K562 (cell line): ENCODE measurements around the gene HLCS. TPM values are rescaled to one million over a fixed set of nuclear protein-coding genes. Genes with fewer than 3 reads are reported as not detected.

Source experiments
- ASH1L ChIP-seq: fragments of 450-650 bp; IDR thresholded peaks from 2 replicates; pipeline ENCODE4 v1.6.1; 2018; ENCODE audit warnings: borderline replicate concordance, mild to moderate bottlenecking, low read depth; ENCODE audit not compliant: partially characterized antibody
- CTCFL ChIP-seq: IDR thresholded peaks from 2 replicates; pipeline ENCODE4 v1.6.1; 2011; ENCODE audit warnings: borderline replicate concordance, low read depth, mild to moderate bottlenecking, moderate library complexity, low read length; ENCODE audit not compliant: insufficient read depth, poor library complexity, severe bottlenecking
- ETV6 ChIP-seq, 3 experiments: fragments of 150-350 bp in 1 of 3; sonication (generic) in 1 of 3; formaldehyde crosslinking in 1 of 3; IDR thresholded peaks; 2 replicates each; pipeline versions ENCODE4 v1.6.1 to v1.8.0; 2014 to 2022; ENCODE audit warnings: borderline replicate concordance in 2 of 3, low read depth in 2 of 3, antibody characterized with exemption in 1 of 3, low read length in 1 of 3, mild to moderate bottlenecking in 1 of 3, missing genetic modification reagents in 1 of 3
- HINFP ChIP-seq: fragments of 450-650 bp; conservative IDR thresholded peaks from 2 replicates; pipeline ENCODE4 v1.6.1; 2016; ENCODE audit warnings: missing genetic modification characterization, low read depth, mild to moderate bottlenecking, control low read depth, missing compliant biosample characterization
- HSF4 ChIP-seq: fragments of 250-450 bp; sonication (Bioruptor Pico); IDR thresholded peaks from 2 replicates; pipeline ENCODE4 v2.1.2; 2022; ENCODE audit warnings: mild to moderate bottlenecking, moderate library complexity, borderline replicate concordance
- ILF3 ChIP-seq: fragments of 450-650 bp; IDR thresholded peaks from 2 replicates; pipeline ENCODE4 v1.6.1; 2018; ENCODE audit warnings: antibody characterized with exemption, mild to moderate bottlenecking, moderate library complexity, borderline replicate concordance
- ILK ChIP-seq: fragments of 450-650 bp; IDR thresholded peaks from 2 replicates; pipeline ENCODE4 v1.6.1; 2016; ENCODE audit warnings: missing genetic modification characterization, low read depth, mild to moderate bottlenecking, missing compliant biosample characterization, moderate library complexity, borderline replicate concordance
- KLF1 ChIP-seq: fragments of 450-650 bp; IDR thresholded peaks from 2 replicates; pipeline ENCODE4 v1.6.1; 2016; ENCODE audit warnings: missing genetic modification characterization, missing compliant biosample characterization
- MAFF ChIP-seq: IDR thresholded peaks from 2 replicates; pipeline ENCODE4 v1.6.1; 2012; ENCODE audit warnings: low read length, improper control_type of control experiment
- POLR2H ChIP-seq: IDR thresholded peaks from 2 replicates; pipeline ENCODE4 v1.6.1; 2016; ENCODE audit warnings: missing genetic modification characterization, low read depth, mild to moderate bottlenecking, control low read depth, missing compliant biosample characterization, moderate library complexity
- SP1 ChIP-seq: sonication (generic); formaldehyde crosslinking; IDR thresholded peaks from 2 replicates; pipeline ENCODE4 v1.8.1; 2022; ENCODE audit warnings: mild to moderate bottlenecking, missing genetic modification reagents
- ZNF146 ChIP-seq: IDR thresholded peaks from one replicate; pipeline ENCODE4 v1.6.1; 2018; ENCODE audit warnings: missing compliant biosample characterization; ENCODE audit not compliant: unreplicated experiment
- ZNF407 ChIP-seq: fragments of 450-650 bp; IDR thresholded peaks from 2 replicates; pipeline ENCODE4 v1.6.1; 2016; ENCODE audit warnings: low read depth
- ZSCAN29 ChIP-seq: fragments of 450-650 bp; IDR thresholded peaks from 2 replicates; pipeline ENCODE4 v1.6.1; 2017
- polyA plus RNA-seq, 8 experiments: library from polyadenylated mRNA; depleted of rRNA in 4 of 8; stranded (reverse) in 5 of 8; unstranded in 3 of 8; fragments of >200 nt; fragmentation: Nextera tagmentation in 2 of 8; fragmentation: Illumina TruSeq in 1 of 8; extraction: Ambion mirVana in 2 of 8; extraction: Trizol in 1 of 8; gene quantifications; 2 replicates each; pipeline versions ENCODE4 v1.2.1 to v1.2.3, GENCODE V29; 2011 to 2014; ENCODE audit warnings: inconsistent platforms in 1 of 8, missing spikeins in 1 of 8
- total RNA-seq, 7 experiments: library from RNA; depleted of rRNA in 6 of 7; stranded (reverse); fragments of >200 nt in 6 of 7; fragmentation: Illumina TruSeq in 2 of 7; extraction: Trizol in 2 of 7; gene quantifications; 2 replicates each; pipeline versions ENCODE4 v1.2.1 to v1.2.3, GENCODE V29; 2011 to 2021; ENCODE audit warnings: low replicate concordance in 1 of 7

The HLCS gene
- total and polyA plus RNA-seq, 9 of the 15 experiments (the other 6 are each of a cell fraction or from before 2014, with no cell fraction given) = 3.0 to 21.5 (median 17.1) TPM

- TF ChIP-seq ZNF407 = no peak
- no peak for TF ChIP-seq CTCFL
- TF ChIP-seq ILF3 = no peak
- no peak for TF ChIP-seq ETV6 (IDR thresholded peaks at IDR 0.05; ENCODE audit: borderline replicate concordance in 1 of 2, low read depth in 2 of 2, low read length in 1 of 2)
- 0 out of 2 replicates have a peak, but pooled peaks have one; percentile 62 for TF ChIP-seq ETV6 (CRISPR knock-in tag; IDR thresholded peaks at IDR 0.05; ENCODE audit: borderline replicate concordance)
- TF ChIP-seq HSF4 (CRISPR knock-in tag) = no peak
- TF ChIP-seq MAFF = no peak
- TF ChIP-seq ZSCAN29 = no peak
- no peak for TF ChIP-seq HINFP
- no peak for TF ChIP-seq ILK (tag)
- TF ChIP-seq SP1 (CRISPR knock-in tag) = peak; percentile 45; the same call in 1 of the 2 replicates
- no peak for TF ChIP-seq KLF1 (tag)
- TF ChIP-seq POLR2H (tag) = peak; percentile 88
- no peak for TF ChIP-seq ASH1L
- no peak for TF ChIP-seq ZNF146
Measured at GRCh38 chr21:36964827-36965719, 1.4 kb downstream of the HLCS start (continued).
